PC-3 (cell line): ENCODE results near the gene MARF1. TPM values are rescaled to one million over a fixed set of nuclear protein-coding genes. Genes with fewer than 3 reads are reported as not detected.

Source experiments
- ATAC-seq: fragments of 200-7000 bp; cut with Tn5 transposase; 2 replicates; pipeline ENCODE4 v1.9.1; 2020; ENCODE audit warnings: mild to moderate bottlenecking, moderate library complexity
- BruUV-seq: library from RNA; stranded (reverse); fragments of 400-500 nt; replicated peaks from 2 replicates; lab custom pipeline; 2021; lab: Mats Ljungman, UMichigan
- CTCF ChIA-PET: fragments of 300-600 bp; sonication (Branson Sonifier 250); formaldehyde crosslinking; loops from one replicate; lab custom pipeline; 2022; ENCODE audit warnings: antibody characterized with exemption; lab: Charles Lee
- POLR2A ChIA-PET: fragments of 300-600 bp; sonication (Branson Sonifier 250); formaldehyde crosslinking; loops from one replicate; lab custom pipeline; 2022; ENCODE audit warnings: antibody characterized with exemption; ENCODE audit not compliant: unreplicated experiment; lab: Charles Lee
- DNase-seq: peaks from one replicate; pipeline ENCODE4 v3.0.0-alpha.2; 2015
- H2AFZ ChIP-seq: fragments of 300-600 bp; sonication (generic); 2 replicates; pipeline ENCODE4 v1.6.0; 2016; ENCODE audit warnings: antibody characterized with exemption, low read length
- H3F3A ChIP-seq: fragments of 300-600 bp; sonication (generic); one replicate; pipeline ENCODE4 v1.6.0; 2017; ENCODE audit warnings: antibody characterized with exemption, low read length, control low read depth, mild to moderate bottlenecking; ENCODE audit not compliant: unreplicated experiment
- H3K27ac ChIP-seq: fragments of 300-600 bp; sonication (generic); 2 replicates; pipeline ENCODE4 v1.5.1; 2016; ENCODE audit warnings: mild to moderate bottlenecking, low read length
- H3K27me3 ChIP-seq: fragments of 300-600 bp; sonication (generic); 2 replicates; pipeline ENCODE4 v1.6.1; 2016; ENCODE audit warnings: low read length, mixed read lengths
- H3K36me3 ChIP-seq: fragments of 300-600 bp; sonication (generic); 2 replicates; pipeline ENCODE4 v1.6.1; 2016; ENCODE audit warnings: low read depth, mixed run types, low read length, mixed read lengths
- H3K4me1 ChIP-seq: fragments of 300-600 bp; sonication (generic); 2 replicates; pipeline ENCODE4 v1.5.1; 2016; ENCODE audit warnings: low read length; ENCODE audit not compliant: insufficient read depth
- H3K4me2 ChIP-seq: fragments of 300-600 bp; sonication (generic); 2 replicates; pipeline ENCODE4 v1.6.0; 2016; ENCODE audit warnings: low read length
- H3K4me3 ChIP-seq: fragments of 300-600 bp; sonication (generic); 2 replicates; pipeline ENCODE4 v1.5.1; 2016; ENCODE audit warnings: mild to moderate bottlenecking, low read length, mixed read lengths
- H3K79me2 ChIP-seq: fragments of 300-600 bp; sonication (generic); 2 replicates; pipeline ENCODE4 v1.6.1; 2017; ENCODE audit warnings: low read length, mixed read lengths
- H3K9ac ChIP-seq: fragments of 300-600 bp; sonication (generic); 2 replicates; pipeline ENCODE4 v1.6.0; 2016; ENCODE audit warnings: mild to moderate bottlenecking, low read length
- H3K9me2 ChIP-seq: fragments of 300-600 bp; sonication (generic); replicated peaks from 2 replicates; pipeline ENCODE4 v1.6.1; 2016; ENCODE audit warnings: mixed run types, low read length, mixed read lengths
- H3K9me3 ChIP-seq: fragments of 300-600 bp; sonication (generic); 2 replicates; pipeline ENCODE4 v1.6.1; 2016; ENCODE audit warnings: low read length, mixed read lengths
- H4K20me1 ChIP-seq: fragments of 300-600 bp; sonication (generic); 2 replicates; pipeline ENCODE4 v1.6.1; 2016; ENCODE audit warnings: low read length, mixed read lengths
- CTCF ChIP-seq: fragments of 300-600 bp; sonication (generic); conservative IDR thresholded peaks from 2 replicates; pipeline ENCODE4 v1.5.1; 2017; ENCODE audit warnings: antibody characterized with exemption, low read depth, mild to moderate bottlenecking, low read length
- EZH2 ChIP-seq: fragments of 300-600 bp; sonication (generic); IDR thresholded peaks from one replicate; pipeline ENCODE4 v1.6.1; 2017; ENCODE audit warnings: antibody characterized with exemption, mild to moderate bottlenecking, low read length; ENCODE audit not compliant: unreplicated experiment
- EZH2phosphoT487 ChIP-seq: fragments of 300-600 bp; sonication (generic); IDR thresholded peaks from 2 replicates; pipeline ENCODE4 v1.6.1; 2018; ENCODE audit warnings: mild to moderate bottlenecking, antibody characterized with exemption, low read length, borderline replicate concordance
- intact Hi-C: fragments of 100-400 bp; cut with micrococcal nuclease; formaldehyde crosslinking; loops from 2 replicates; pipeline ENCODE4 v1.9.0; 2023
- total RNA-seq: library from RNA; depleted of rRNA; stranded (reverse); fragments of >200 nt; gene quantifications from 2 replicates; pipeline ENCODE4 v1.2.3, GENCODE V29; 2014

Gene MARF1
- total RNA-seq, 1 experiment from 2014 or later = 6.7 TPM

GRCh38 chr16:15642557-15643047, 352 bp downstream of the MARF1 start:
- Histone ChIP-seq H4K20me1 (no peaks in the 10 kb centered on the region), H3K36me3 (peaks cover 3% of the 10 kb centered on the region; the same call in 1 of the 2 replicates), H3K4me1 (peaks cover 31% of the 10 kb centered on the region), H3F3A (peaks cover 5% of the 10 kb centered on the region), H3K27me3 (no peaks in the 10 kb centered on the region), H3K9ac (peak overlapping the region; percentile 98), H3K9me2 (no peaks in the 10 kb centered on the region), H3K79me2 (peaks cover 31% of the 10 kb centered on the region), H3K4me2 (peak overlapping the region; percentile 93), H3K9me3 (no peaks in the 10 kb centered on the region), H3K27ac (peak overlapping the region; percentile 27; the same call in 1 of the 2 replicates), H3K4me3 (peak overlapping the region; percentile 86), H2AFZ (peak overlapping the region; percentile 81)
- ATAC-seq (peak; percentile 50), DNase-seq (peak; percentile 31)
- ChIA-PET CTCF (interaction anchor here (0.6 kb wide), 1 partner anchor 215 kb away, joined by 4 read pairs; no protein-coding TSS in a partner anchor), POLR2A (interaction anchor here (0.6 to 1.0 kb wide), 5 partner anchors 17 to 169 kb away, joined by 3 to 8 read pairs (median 5); no protein-coding TSS in a partner anchor)
- TF ChIP-seq CTCF (peak; percentile 30; the same call in 1 of the 2 replicates), EZH2phosphoT487 (no peak)
- no TSS peak for BruUV-seq
- intact Hi-C loops = no loop called here

GRCh38 chr16:15641753-15642556, 999 bp downstream of the MARF1 start:
- H3K4me3 ChIP-seq = peak overlapping the region; percentile 86
- intact Hi-C loops = no loop called here
- TSS peak; percentile 37 for BruUV-seq
- TF ChIP-seq CTCF (no peak), EZH2phosphoT487 (no peak), EZH2 (no peak)
- DNase-seq (no peak), ATAC-seq (no peak)
- POLR2A ChIA-PET = interaction anchor here (0.7 to 1.0 kb wide), 3 partner anchors 27 to 170 kb away, joined by 3 to 5 read pairs (median 3); no protein-coding TSS in a partner anchor
- peaks cover 5% of the 10 kb centered on the region for H3F3A ChIP-seq
- H2AFZ ChIP-seq = peak overlapping the region; percentile 81
- H3K27ac ChIP-seq = no peak overlapping the region
- H3K9me3 ChIP-seq = no peaks in the 10 kb centered on the region
- CTCF ChIA-PET = no interaction called here
- no peaks in the 10 kb centered on the region for H4K20me1 ChIP-seq
- H3K4me2 ChIP-seq = peak overlapping the region; percentile 93
- H3K27me3 ChIP-seq = no peaks in the 10 kb centered on the region
- H3K4me1 ChIP-seq = peaks cover 31% of the 10 kb centered on the region
- H3K36me3 ChIP-seq = peaks cover 7% of the 10 kb centered on the region; the same call in 1 of the 2 replicates
- H3K79me2 ChIP-seq = peaks cover 31% of the 10 kb centered on the region
- no peaks in the 10 kb centered on the region for H3K9me2 ChIP-seq
- H3K9ac ChIP-seq = peak overlapping the region; percentile 98
